Transverse colon (tissue), 4 donors: Measurements from ENCODE around the gene ZMYM4. TPM values are rescaled to one million over a fixed set of nuclear protein-coding genes. Genes with fewer than 3 reads are reported as not detected.

ENCODE experiments used
- DNase-seq: peaks from one replicate; pipeline ENCODE4 v3.0.0-alpha.2; 2019
- H3K27ac ChIP-seq, 4 donors: fragments of 200-600 bp; sonication (generic); 2 replicates each; pipeline ENCODE4 v1.5.1; 2016 to 2018; ENCODE audit warnings: inconsistent platforms in 4 of 4
- H3K27me3 ChIP-seq: fragments of 200-600 bp; sonication (generic); 2 replicates; pipeline ENCODE4 v1.5.1; 2017; ENCODE audit warnings: inconsistent platforms
- H3K36me3 ChIP-seq, 4 donors: fragments of 200-600 bp; sonication (generic); 2 replicates each; pipeline ENCODE4 v1.5.1; 2017 to 2019; ENCODE audit warnings: inconsistent platforms in 4 of 4
- H3K4me1 ChIP-seq, 4 donors: fragments of 200-600 bp; sonication (generic); 2 replicates each; pipeline ENCODE4 v1.5.1; 2017 to 2020; ENCODE audit warnings: inconsistent platforms in 4 of 4
- H3K4me3 ChIP-seq, 4 donors: fragments of 200-600 bp; sonication (generic); 1 replicate in 1 of 4; 2 replicates in 3 of 4; pipeline versions ENCODE4 v1.5.1 to v1.6.1; 2017 to 2019; ENCODE audit warnings: inconsistent platforms in 4 of 4
- H3K9me3 ChIP-seq, 2 donors: fragments of 200-600 bp; sonication (generic); 2 replicates each; pipeline ENCODE4 v1.5.1; 2017 to 2019; ENCODE audit warnings: inconsistent platforms in 2 of 2
- CTCF ChIP-seq, 5 experiments: fragments of 200-600 bp in 3 of 5; fragments of 450-650 bp in 2 of 5; sonication (generic) in 3 of 5; IDR thresholded peaks; 1 replicate in 2 of 5; 2 replicates in 3 of 5; pipeline ENCODE4 v1.5.1; 2016 to 2017; ENCODE audit warnings: antibody characterized with exemption in 5 of 5, inconsistent platforms in 3 of 5, mild to moderate bottlenecking in 2 of 5, moderate library complexity in 1 of 5
- EP300 ChIP-seq: sonication (generic); formaldehyde crosslinking; IDR thresholded peaks from one replicate; pipeline ENCODE4 v1.6.1; 2017; ENCODE audit warnings: antibody characterized with exemption, low read depth
- POLR2A ChIP-seq: fragments of 450-650 bp; IDR thresholded peaks from one replicate; pipeline ENCODE4 v1.6.1; 2016; ENCODE audit warnings: antibody characterized with exemption, mild to moderate bottlenecking, moderate library complexity
- POLR2AphosphoS5 ChIP-seq, 3 donors: sonication (generic); formaldehyde crosslinking; IDR thresholded peaks; one replicate each; pipeline ENCODE4 v1.6.1; 2016; ENCODE audit warnings: antibody characterized with exemption in 3 of 3
- WGBS, 2 donors: methylation state at CpG; one replicate each; pipeline ENCODE4 v1.1.5; 2018; ENCODE audit warnings: low coverage in 1 of 2; 5-methylcytosine and 5-hydroxymethylcytosine counted together
- in situ Hi-C, 4 donors: fragments of 200-750 bp; cut with MboI; loops; one replicate each; pipeline versions ENCODE4 v1.15.0 to v1.15.1; 2017; ENCODE audit warnings: low sequenced_read_pairs in 3 of 4, low pct_ligation_motif_present in 1 of 4, low pct_unique_long_range_greater_than_20kb in 1 of 4
- intact Hi-C: fragments of 100-400 bp; cut with DNase I; formaldehyde crosslinking; loops from one replicate; pipeline ENCODE4 v1.15.1; 2023; ENCODE audit warnings: low total_unique reads
- total RNA-seq, 4 donors: library from RNA; depleted of rRNA; stranded (reverse); fragments of >200 nt; gene quantifications; one replicate each; pipeline ENCODE4 v1.1.0, GENCODE V29; 2016

Gene ZMYM4
- total RNA-seq, 4 donors from 2014 or later: 7.9 to 27.9 (median 25.5) TPM

GRCh38 chr1:35439626-35440025 lies 171.1 kb downstream of the ZMYM4 start:
- intact Hi-C loops: no loop called here
- 32% methylated on average over 1 of the region's 1 CpG; no CpG with 5 or more reads in 1 of the 2 donors for whole genome bisulfite sequencing, 2 donors

GRCh38 chr1:35441926-35442579 lies 173.5 kb downstream of the ZMYM4 start:
- TF ChIP-seq EP300: no peak
- TF ChIP-seq POLR2AphosphoS5 (IDR thresholded peaks at IDR 0.05): no peak
- TF ChIP-seq CTCF (IDR thresholded peaks at IDR 0.05): no peak
- TF ChIP-seq POLR2A: no peak
- Histone ChIP-seq H3K27me3 (no peaks in the 10 kb centered on the region), H3K9me3 (no peaks in the 10 kb centered on the region), H3K27ac (no peak overlapping the region), H3K4me3 (no peak overlapping the region), H3K36me3 (peaks cover 0 to 52% (median 22%) of the 10 kb centered on the region in 4 donors), H3K4me1 (no peaks in the 10 kb centered on the region)
- DNase-seq: no peak
- intact Hi-C loops (no loop called here), in situ Hi-C loops (no loop called here)
- 85 to 100% methylated on average over 2 to 8 of the region's 8 CpGs for WGBS, 2 donors

More at GRCh38 chr1:35439626-35440025, 171.1 kb downstream of the ZMYM4 start:
- Histone ChIP-seq H3K27me3 (no peaks in the 10 kb centered on the region), H3K4me3 (no peak overlapping the region), H3K9me3 (no peaks in the 10 kb centered on the region), H3K36me3 (peaks cover 0 to 60% (median 28%) of the 10 kb centered on the region in 4 donors), H3K4me1 (no peaks in the 10 kb centered on the region), H3K27ac (no peak overlapping the region)
- DNase-seq: no peak
- TF ChIP-seq EP300 (no peak), POLR2AphosphoS5 (IDR thresholded peaks at IDR 0.05) (no peak), CTCF (IDR thresholded peaks at IDR 0.05) (no peak), POLR2A (no peak)
- in situ Hi-C loops: no loop called here

GRCh38 chr1:35442734-35443133 lies 174.2 kb downstream of the ZMYM4 start:
- Histone ChIP-seq H3K27me3 (no peaks in the 10 kb centered on the region), H3K9me3 (no peaks in the 10 kb centered on the region), H3K4me1 (no peaks in the 10 kb centered on the region), H3K4me3 (no peak overlapping the region), H3K27ac (no peak overlapping the region), H3K36me3 (peaks cover 0 to 57% (median 22%) of the 10 kb centered on the region in 4 donors)
- in situ Hi-C loops: no loop called here
- DNase-seq: no peak
- 87% methylated on average over 4 of the region's 4 CpGs; no CpG with 5 or more reads in 1 of the 2 donors for WGBS, 2 donors
- TF ChIP-seq POLR2A (no peak), CTCF (IDR thresholded peaks at IDR 0.05) (no peak), EP300 (no peak), POLR2AphosphoS5 (IDR thresholded peaks at IDR 0.05) (no peak)
- intact Hi-C loops: no loop called here

- peaks cover 0 to 60% (median 20%) of the 10 kb centered on the region in 4 donors for H3K36me3 ChIP-seq
- no peaks in the 10 kb centered on the region for H3K9me3 ChIP-seq
- no peak overlapping the region for H3K27ac ChIP-seq
- 63 to 80% methylated on average over 1 to 5 of the region's 5 CpGs for WGBS, 2 donors
- no peaks in the 10 kb centered on the region for H3K27me3 ChIP-seq
- H3K4me3 ChIP-seq: no peak overlapping the region
- H3K4me1 ChIP-seq: no peaks in the 10 kb centered on the region
- intact Hi-C loops (no loop called here), in situ Hi-C loops (no loop called here)
- no peak for DNase-seq
- TF ChIP-seq EP300 (no peak), POLR2AphosphoS5 (IDR thresholded peaks at IDR 0.05) (no peak), CTCF (IDR thresholded peaks at IDR 0.05) (no peak), POLR2A (no peak)
Measured at GRCh38 chr1:35443768-35444518, 175.4 kb downstream of the ZMYM4 start.
